ENCODE results near the gene ANKRD52.

Gene ANKRD52

DNA sequence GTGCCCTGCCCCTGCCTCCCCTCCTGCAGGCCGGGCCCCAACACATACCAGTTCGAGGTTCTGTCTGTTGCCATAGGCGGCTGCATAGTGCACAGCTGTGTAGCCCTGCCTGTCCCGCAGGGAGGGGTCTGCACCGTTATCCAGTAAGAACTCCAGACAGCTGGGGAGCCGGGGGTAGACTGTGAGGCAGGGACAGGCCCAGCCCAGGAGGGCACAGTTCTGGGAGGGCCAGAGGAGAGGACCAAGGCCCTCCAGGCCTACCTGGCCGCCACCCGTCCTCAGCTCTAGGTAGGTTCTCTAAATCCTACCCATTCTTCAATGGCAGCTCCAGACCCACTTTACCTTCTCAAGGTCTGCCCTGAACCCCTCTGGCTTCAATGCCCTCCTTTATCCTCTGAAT lies 9.5 kb downstream of the ANKRD52 start:
- no peaks in the 10 kb centered on the region for H3K4me1 ChIP-seq (ENCODE audit: control insufficient read depth, insufficient read depth, low read length)
- H3K9ac ChIP-seq (ENCODE audit: low read length): no peak overlapping the region
- H3K36me3 ChIP-seq (ENCODE audit: control insufficient read depth, insufficient read depth, low read length): peaks cover 71% of the 10 kb centered on the region
- no peaks in the 10 kb centered on the region for H3K27me3 ChIP-seq (ENCODE audit: control insufficient read depth, insufficient read depth, low read length)
- H3K27ac ChIP-seq (ENCODE audit: low read depth, low read length): no peak overlapping the region
- H3K4me3 ChIP-seq (ENCODE audit: low read length): no peak overlapping the region

DNA sequence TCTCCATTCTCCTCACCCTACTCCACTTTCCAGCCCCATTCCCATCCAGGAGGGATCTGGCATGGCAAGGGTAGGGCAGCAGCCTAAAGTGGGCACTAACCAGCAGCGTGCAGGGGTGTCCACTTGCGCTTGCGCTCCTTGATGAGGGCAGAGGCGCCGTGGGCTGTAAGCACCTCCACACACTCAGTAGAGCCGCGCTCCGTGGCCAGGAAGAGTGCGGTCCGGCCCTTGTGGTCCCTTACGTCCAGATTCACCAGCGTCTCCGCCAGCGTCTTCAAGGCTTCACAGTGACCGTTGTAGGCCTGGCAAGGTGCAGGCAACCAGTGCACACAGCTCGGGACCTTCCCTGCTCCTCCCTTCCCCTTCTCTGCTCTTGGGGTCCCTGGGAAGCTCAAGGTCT lies 10.3 kb downstream of the ANKRD52 start:
- Histone ChIP-seq H3K27ac (ENCODE audit: low read depth, low read length) (no peak overlapping the region), H3K4me3 (ENCODE audit: low read length) (no peak overlapping the region), H3K9ac (ENCODE audit: low read length) (no peak overlapping the region), H3K27me3 (ENCODE audit: control insufficient read depth, insufficient read depth, low read length) (no peaks in the 10 kb centered on the region), H3K36me3 (ENCODE audit: control insufficient read depth, insufficient read depth, low read length) (peaks cover 69% of the 10 kb centered on the region), H3K4me1 (ENCODE audit: control insufficient read depth, insufficient read depth, low read length) (no peaks in the 10 kb centered on the region)

- Histone ChIP-seq H3K9ac (ENCODE audit: low read length) (no peak overlapping the region), H3K4me3 (ENCODE audit: low read length) (no peak overlapping the region), H3K27ac (ENCODE audit: low read depth, low read length) (no peak overlapping the region), H3K4me1 (ENCODE audit: control insufficient read depth, insufficient read depth, low read length) (no peaks in the 10 kb centered on the region), H3K27me3 (ENCODE audit: control insufficient read depth, insufficient read depth, low read length) (no peaks in the 10 kb centered on the region), H3K36me3 (ENCODE audit: control insufficient read depth, insufficient read depth, low read length) (peaks cover 64% of the 10 kb centered on the region)
Observed at GRCh38 chr12:56244494-56244893, 13.7 kb downstream of the ANKRD52 start.

GRCh38 chr12:56243731-56244181 lies 14.4 kb downstream of the ANKRD52 start:
- H3K36me3 ChIP-seq (ENCODE audit: control insufficient read depth, insufficient read depth, low read length): peaks cover 65% of the 10 kb centered on the region

GRCh38 chr12:56242986-56243385 lies 15.2 kb downstream of the ANKRD52 start:
- no peaks in the 10 kb centered on the region for H3K27me3 ChIP-seq (ENCODE audit: control insufficient read depth, insufficient read depth, low read length)
- H3K36me3 ChIP-seq (ENCODE audit: control insufficient read depth, insufficient read depth, low read length): peaks cover 57% of the 10 kb centered on the region
- H3K4me3 ChIP-seq (ENCODE audit: low read length): no peak overlapping the region
- H3K27ac ChIP-seq (ENCODE audit: low read depth, low read length): no peak overlapping the region
- no peaks in the 10 kb centered on the region for H3K4me1 ChIP-seq (ENCODE audit: control insufficient read depth, insufficient read depth, low read length)
- no peak overlapping the region for H3K9ac ChIP-seq (ENCODE audit: low read length)

More at GRCh38 chr12:56243731-56244181, 14.4 kb downstream of the ANKRD52 start:
- Histone ChIP-seq H3K27me3 (ENCODE audit: control insufficient read depth, insufficient read depth, low read length) (no peaks in the 10 kb centered on the region), H3K4me3 (ENCODE audit: low read length) (no peak overlapping the region), H3K9ac (ENCODE audit: low read length) (no peak overlapping the region), H3K4me1 (ENCODE audit: control insufficient read depth, insufficient read depth, low read length) (no peaks in the 10 kb centered on the region), H3K27ac (ENCODE audit: low read depth, low read length) (no peak overlapping the region)

- Histone ChIP-seq H3K36me3 (ENCODE audit: control insufficient read depth, insufficient read depth, low read length) (peaks cover 48% of the 10 kb centered on the region), H3K9ac (ENCODE audit: low read length) (no peak overlapping the region), H3K4me1 (ENCODE audit: control insufficient read depth, insufficient read depth, low read length) (no peaks in the 10 kb centered on the region), H3K27me3 (ENCODE audit: control insufficient read depth, insufficient read depth, low read length) (no peaks in the 10 kb centered on the region), H3K27ac (ENCODE audit: low read depth, low read length) (no peak overlapping the region), H3K4me3 (ENCODE audit: low read length) (no peak overlapping the region)
Observed at GRCh38 chr12:56241424-56242303, 16.5 kb downstream of the ANKRD52 start.

GRCh38 chr12:56237552-56237951 lies 20.6 kb downstream of the ANKRD52 start:
- peaks cover 22% of the 10 kb centered on the region for H3K36me3 ChIP-seq (ENCODE audit: control insufficient read depth, insufficient read depth, low read length)
- no peaks in the 10 kb centered on the region for H3K4me1 ChIP-seq (ENCODE audit: control insufficient read depth, insufficient read depth, low read length)
- no peak overlapping the region for H3K27ac ChIP-seq (ENCODE audit: low read depth, low read length)
- no peak overlapping the region for H3K9ac ChIP-seq (ENCODE audit: low read length)
- no peaks in the 10 kb centered on the region for H3K27me3 ChIP-seq (ENCODE audit: control insufficient read depth, insufficient read depth, low read length)
- no peak overlapping the region for H3K4me3 ChIP-seq (ENCODE audit: low read length)

- no peaks in the 10 kb centered on the region for H3K27me3 ChIP-seq (ENCODE audit: control insufficient read depth, insufficient read depth, low read length)
- H3K4me1 ChIP-seq (ENCODE audit: control insufficient read depth, insufficient read depth, low read length): no peaks in the 10 kb centered on the region
- H3K9ac ChIP-seq (ENCODE audit: low read length): no peak overlapping the region
- H3K36me3 ChIP-seq (ENCODE audit: control insufficient read depth, insufficient read depth, low read length): peaks cover 17% of the 10 kb centered on the region
- no peak overlapping the region for H3K27ac ChIP-seq (ENCODE audit: low read depth, low read length)
- no peak overlapping the region for H3K4me3 ChIP-seq (ENCODE audit: low read length)
Observed at GRCh38 chr12:56236985-56237384, 21.2 kb downstream of the ANKRD52 start.

- H3K27me3 ChIP-seq (ENCODE audit: control insufficient read depth, insufficient read depth, low read length): no peaks in the 10 kb centered on the region
- no peaks in the 10 kb centered on the region for H3K4me1 ChIP-seq (ENCODE audit: control insufficient read depth, insufficient read depth, low read length)
- no peak overlapping the region for H3K27ac ChIP-seq (ENCODE audit: low read depth, low read length)
- H3K36me3 ChIP-seq (ENCODE audit: control insufficient read depth, insufficient read depth, low read length): peaks cover 14% of the 10 kb centered on the region
- no peak overlapping the region for H3K4me3 ChIP-seq (ENCODE audit: low read length)
- no peak overlapping the region for H3K9ac ChIP-seq (ENCODE audit: low read length)
Observed at GRCh38 chr12:56236091-56236490, 22.1 kb downstream of the ANKRD52 start.

DNA sequence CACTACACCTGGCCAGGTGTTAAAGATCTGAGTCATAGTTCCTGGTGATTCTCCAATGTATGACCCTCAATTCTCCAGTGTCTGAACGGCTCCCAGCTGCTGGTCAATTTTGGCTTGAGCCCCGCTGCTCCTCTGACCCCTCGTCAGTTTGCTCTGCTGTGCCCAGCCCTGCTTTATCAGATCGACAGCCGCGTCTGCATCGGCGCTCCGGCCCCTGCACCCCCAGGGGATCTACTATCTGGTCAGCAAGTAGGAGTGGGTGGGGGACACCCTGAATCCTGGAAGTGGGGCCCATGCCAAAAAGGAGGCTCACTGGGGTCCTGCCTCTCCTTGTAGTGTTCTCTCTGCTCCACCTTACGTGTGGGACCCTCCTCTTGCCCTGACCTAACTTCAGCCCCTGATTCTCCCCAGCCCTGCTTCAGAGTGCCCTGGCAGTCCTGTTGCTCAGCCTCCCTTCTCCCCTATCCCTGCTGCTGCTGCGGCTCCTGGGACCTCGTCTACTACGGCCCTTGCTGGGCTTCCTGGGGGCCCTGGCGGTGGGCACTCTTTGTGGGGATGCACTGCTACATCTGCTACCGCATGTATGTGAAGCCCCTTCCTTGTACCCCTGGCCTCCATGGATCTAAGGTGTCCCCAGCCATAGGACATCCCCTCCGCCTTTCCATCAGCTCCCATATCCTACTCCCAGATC lies 23.3 kb downstream of the ANKRD52 start:
- Histone ChIP-seq H3K4me1 (ENCODE audit: control insufficient read depth, insufficient read depth, low read length) (no peaks in the 10 kb centered on the region), H3K27ac (ENCODE audit: low read depth, low read length) (no peak overlapping the region), H3K9ac (ENCODE audit: low read length) (no peak overlapping the region), H3K36me3 (ENCODE audit: control insufficient read depth, insufficient read depth, low read length) (peaks cover 14% of the 10 kb centered on the region), H3K27me3 (ENCODE audit: control insufficient read depth, insufficient read depth, low read length) (no peaks in the 10 kb centered on the region), H3K4me3 (ENCODE audit: low read length) (no peak overlapping the region)

GRCh38 chr12:56231184-56231582 lies 27.0 kb downstream of the ANKRD52 start:
- Histone ChIP-seq H3K27ac (ENCODE audit: low read depth, low read length) (no peak overlapping the region), H3K4me3 (ENCODE audit: low read length) (peak overlapping the region; percentile 63), H3K9ac (ENCODE audit: low read length) (no peak overlapping the region), H3K27me3 (ENCODE audit: control insufficient read depth, insufficient read depth, low read length) (no peaks in the 10 kb centered on the region), H3K4me1 (ENCODE audit: control insufficient read depth, insufficient read depth, low read length) (no peaks in the 10 kb centered on the region), H3K36me3 (ENCODE audit: control insufficient read depth, insufficient read depth, low read length) (no peaks in the 10 kb centered on the region)

DNA sequence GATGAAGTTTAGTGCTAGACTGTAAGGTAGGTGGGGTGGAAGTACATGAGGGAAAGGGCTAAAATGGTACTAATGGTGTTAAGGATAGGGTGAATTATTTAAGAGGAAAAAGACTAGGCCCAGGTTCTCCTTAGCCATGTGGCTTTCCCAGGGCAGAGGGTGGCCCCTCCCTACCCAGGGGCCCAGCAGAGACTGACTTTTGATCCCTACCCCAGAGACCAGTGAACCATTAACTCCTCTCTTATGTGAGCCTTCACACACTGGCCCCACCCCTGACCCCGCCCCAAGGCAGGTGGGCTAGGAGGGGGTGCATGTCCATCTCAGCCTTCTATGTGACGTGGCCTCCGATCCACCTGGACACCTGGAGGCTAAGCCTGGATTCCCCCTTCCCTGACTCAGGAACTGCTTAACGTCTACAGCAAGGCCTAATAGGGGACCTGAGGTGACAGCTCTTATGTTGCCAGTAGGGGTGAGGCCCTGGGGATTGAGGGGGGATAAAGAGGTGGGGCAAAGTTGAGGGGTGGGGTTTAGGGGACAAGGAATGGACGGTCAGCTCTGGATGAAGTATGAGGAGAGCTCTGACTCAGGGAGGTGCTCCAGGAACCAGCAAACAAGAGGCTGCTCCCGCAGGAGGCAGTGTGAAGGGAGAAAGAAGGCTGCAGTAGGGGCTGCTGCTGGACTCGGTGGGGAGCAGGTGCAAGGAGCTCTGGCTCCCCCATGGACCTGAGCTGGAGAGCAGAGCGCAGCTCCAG lies 27.6 kb downstream of the ANKRD52 start:
- no peaks in the 10 kb centered on the region for H3K36me3 ChIP-seq (ENCODE audit: control insufficient read depth, insufficient read depth, low read length)
- H3K9ac ChIP-seq (ENCODE audit: low read length): no peak overlapping the region
- no peaks in the 10 kb centered on the region for H3K27me3 ChIP-seq (ENCODE audit: control insufficient read depth, insufficient read depth, low read length)
- H3K27ac ChIP-seq (ENCODE audit: low read depth, low read length): no peak overlapping the region
- peak overlapping the region; percentile 63 for H3K4me3 ChIP-seq (ENCODE audit: low read length)
- no peaks in the 10 kb centered on the region for H3K4me1 ChIP-seq (ENCODE audit: control insufficient read depth, insufficient read depth, low read length)
